HepG2 (cell line): ENCODE measurements around the gene MTRR.

Source experiments
- EZH2 ChIP-seq: conservative IDR thresholded peaks from 2 replicates; pipeline ENCODE4 v1.6.1; 2012; ENCODE audit warnings: mild to moderate bottlenecking, low read depth, low read length, moderate library complexity
- GLI4 ChIP-seq: sonication (generic); formaldehyde crosslinking; IDR thresholded peaks from 2 replicates; pipeline ENCODE4 v1.5.1; 2020; ENCODE audit warnings: missing genetic modification reagents, mild to moderate bottlenecking, moderate library complexity, borderline replicate concordance
- POLR2A ChIP-seq, 2 experiments: IDR thresholded peaks; 2 replicates each; pipeline ENCODE4 v1.6.1; 2011; ENCODE audit warnings: low read depth in 2 of 2, low read length in 2 of 2, mild to moderate bottlenecking in 1 of 2, moderate library complexity in 1 of 2; ENCODE audit not compliant: insufficient read depth in 1 of 2
- ZNF609 ChIP-seq: sonication (generic); formaldehyde crosslinking; IDR thresholded peaks from 2 replicates; pipeline ENCODE4 v1.4.0; 2020; ENCODE audit warnings: mild to moderate bottlenecking, missing genetic modification reagents, borderline replicate concordance

GRCh38 chr5:7845557-7845956 is 23.4 kb upstream of the MTRR start:
- no peak for TF ChIP-seq GLI4
- no peak for TF ChIP-seq ZNF609
- no peak for TF ChIP-seq POLR2A (IDR thresholded peaks at IDR 0.05; ENCODE audit: insufficient read depth in 1 of 2, low read depth in 2 of 2, low read length in 2 of 2)
- TF ChIP-seq EZH2 = no peak
